ENCODE measurements around the gene ARL6IP4. TPM values are rescaled to one million over a fixed set of nuclear protein-coding genes. Genes with fewer than 3 reads are reported as not detected.
A peak's percentile ranks its signal among the peaks of the same experiment; 100 is the strongest.
"Not testable (repeated sequence)": the region's sequence is repeated elsewhere in the genome, so short reads cannot be mapped to it uniquely, and the experiment has no call there.

The ARL6IP4 gene
- total RNA-seq = 188 TPM
- polyA plus RNA-seq (ENCODE audit: insufficient read depth in 1 of 8, insufficient read length in 8 of 8, low replicate concordance in 1 of 8) = 100 to 1,000 TPM; 169 to 207 (median 194) TPM
- long read RNA-seq, donor 1, transcript ARL6IP4-210 (6 exons, 1,491 nt) = minor isoform, 7 of 65 reads
- long read RNA-seq, donor 1, transcript ARL6IP4-220 (6 exons, 1,591 nt) = major isoform, 10 of 65 reads
- long read RNA-seq, donor 1, partial matches to known transcripts = 33 of 65 reads
- long read RNA-seq, donor 1, other reads (novel, unspliced or antisense) = 6 of 65 reads
- long read RNA-seq, donor 2, partial matches to known transcripts = 0 of 2 reads
- long read RNA-seq, donor 2, other reads (novel, unspliced or antisense) = 0 of 2 reads
- long read RNA-seq, donor 3, transcript ARL6IP4-208 (6 exons, 796 nt) = minor isoform, 7 of 173 reads
- long read RNA-seq, donor 3, transcript ARL6IP4-210 (6 exons, 1,491 nt) = major isoform, 11 of 173 reads
- long read RNA-seq, donor 3, transcript ARL6IP4-220 (6 exons, 1,591 nt) = minor isoform, 9 of 173 reads
- long read RNA-seq, donor 3, transcript ARL6IP4-213 (2 exons, 562 nt) = minor isoform, 9 of 173 reads
- long read RNA-seq, donor 3, partial matches to known transcripts = 108 of 173 reads
- long read RNA-seq, donor 3, other reads (novel, unspliced or antisense) = 21 of 173 reads
- long read RNA-seq, donor 4, partial matches to known transcripts = 15 of 33 reads
- long read RNA-seq, donor 4, other reads (novel, unspliced or antisense) = 5 of 33 reads
- long read RNA-seq, donor 5, transcript ARL6IP4-214 (5 exons, 1,273 nt) = minor isoform, 9 of 305 reads
- long read RNA-seq, donor 5, transcript ARL6IP4-210 (6 exons, 1,491 nt) = minor isoform, 26 of 305 reads
- long read RNA-seq, donor 5, transcript ARL6IP4-220 (6 exons, 1,591 nt) = minor isoform, 25 of 305 reads
- long read RNA-seq, donor 5, transcript ARL6IP4-201 (6 exons, 1,644 nt) = major isoform, 28 of 305 reads
- long read RNA-seq, donor 5, partial matches to known transcripts = 146 of 305 reads
- long read RNA-seq, donor 5, other reads (novel, unspliced or antisense) = 55 of 305 reads
- long read RNA-seq, donor 6, transcript ARL6IP4-220 (6 exons, 1,591 nt) = major isoform, 32 of 184 reads
- long read RNA-seq, donor 6, transcript ARL6IP4-201 (6 exons, 1,644 nt) = minor isoform, 13 of 184 reads
- long read RNA-seq, donor 6, transcript ARL6IP4-208 (6 exons, 796 nt) = minor isoform, 11 of 184 reads
- long read RNA-seq, donor 6, transcript ARL6IP4-210 (6 exons, 1,491 nt) = minor isoform, 22 of 184 reads
- long read RNA-seq, donor 6, partial matches to known transcripts = 54 of 184 reads
- long read RNA-seq, donor 6, other reads (novel, unspliced or antisense) = 38 of 184 reads
- long read RNA-seq, donor 7, transcript ARL6IP4-210 (6 exons, 1,491 nt) = minor isoform, 13 of 112 reads
- long read RNA-seq, donor 7, transcript ARL6IP4-213 (2 exons, 562 nt) = minor isoform, 6 of 112 reads
- long read RNA-seq, donor 7, transcript ARL6IP4-208 (6 exons, 796 nt) = minor isoform, 7 of 112 reads
- long read RNA-seq, donor 7, transcript ARL6IP4-220 (6 exons, 1,591 nt) = major isoform, 14 of 112 reads
- long read RNA-seq, donor 7, partial matches to known transcripts = 50 of 112 reads
- long read RNA-seq, donor 7, other reads (novel, unspliced or antisense) = 13 of 112 reads
- long read RNA-seq, donor 8, transcript ARL6IP4-220 (6 exons, 1,591 nt) = major isoform, 7 of 45 reads
- long read RNA-seq, donor 8, partial matches to known transcripts = 20 of 45 reads
- long read RNA-seq, donor 8, other reads (novel, unspliced or antisense) = 0 of 45 reads
- long read RNA-seq, donor 9, transcript ARL6IP4-213 (2 exons, 562 nt) = minor isoform, 6 of 64 reads
- long read RNA-seq, donor 9, transcript ARL6IP4-220 (6 exons, 1,591 nt) = minor isoform, 6 of 64 reads
- long read RNA-seq, donor 9, transcript ARL6IP4-210 (6 exons, 1,491 nt) = major isoform, 10 of 64 reads
- long read RNA-seq, donor 9, partial matches to known transcripts = 33 of 64 reads
- long read RNA-seq, donor 9, other reads (novel, unspliced or antisense) = 0 of 64 reads
- long read RNA-seq, donor 10, transcript ARL6IP4-220 (6 exons, 1,591 nt) = minor isoform, 8 of 63 reads
- long read RNA-seq, donor 10, transcript ARL6IP4-208 (6 exons, 796 nt) = minor isoform, 6 of 63 reads
- long read RNA-seq, donor 10, transcript ARL6IP4-210 (6 exons, 1,491 nt) = major isoform, 9 of 63 reads
- long read RNA-seq, donor 10, partial matches to known transcripts = 23 of 63 reads
- long read RNA-seq, donor 10, other reads (novel, unspliced or antisense) = 8 of 63 reads
- long read RNA-seq, donor 11, transcript ARL6IP4-210 (6 exons, 1,491 nt) = minor isoform, 8 of 97 reads
- long read RNA-seq, donor 11, transcript ARL6IP4-220 (6 exons, 1,591 nt) = major isoform, 9 of 97 reads
- long read RNA-seq, donor 11, transcript ARL6IP4-201 (6 exons, 1,644 nt) = minor isoform, 7 of 97 reads
- long read RNA-seq, donor 11, partial matches to known transcripts = 57 of 97 reads
- long read RNA-seq, donor 11, other reads (novel, unspliced or antisense) = 5 of 97 reads

- DNase-seq = peak; percentile 87
- peaks cover 69% of the 10 kb centered on the region for H3K4me1 ChIP-seq (ENCODE audit: control insufficient read depth, insufficient read depth, low read length)
Measured at GRCh38 chr12:122980183-122981035, at the start of gene ARL6IP4. Gene ARL6IP4 (plus strand): TSS chr12:122980681. CDS start chr12:122981140, 459 bp downstream.

GRCh38 chr12:122932207-122932606 is 48.3 kb upstream of the ARL6IP4 start:
- 88% methylated on average over 8 of the region's 8 CpGs for WGBS (ENCODE audit: insufficient coverage)
- no peaks in the 10 kb centered on the region for H3K9me3 ChIP-seq (replicated peaks; ENCODE audit: control insufficient read depth, low read depth, low read length)
- no peak for DNase-seq
- no peak overlapping the region for H3K27ac ChIP-seq (ENCODE audit: low read length)
- no peaks in the 10 kb centered on the region for H3K27me3 ChIP-seq (ENCODE audit: control insufficient read depth, insufficient read depth, low read length)
- no peak overlapping the region for H3K4me3 ChIP-seq (ENCODE audit: low read length)
- peaks cover 44% of the 10 kb centered on the region for H3K4me1 ChIP-seq (ENCODE audit: control insufficient read depth, insufficient read depth, low read length)
- H3K36me3 ChIP-seq (ENCODE audit: control insufficient read depth, insufficient read depth, low read length) = no peaks in the 10 kb centered on the region

More at GRCh38 chr12:122980183-122981035, at the start of gene ARL6IP4:
- Histone ChIP-seq H3K9me3 (replicated peaks; ENCODE audit: control insufficient read depth, low read depth, low read length) (no peaks in the 10 kb centered on the region), H3K27me3 (ENCODE audit: control insufficient read depth, insufficient read depth, low read length) (no peaks in the 10 kb centered on the region), H3K27ac (ENCODE audit: low read length) (peak within 1 kb of the TSS; percentile 69), H3K4me3 (ENCODE audit: low read length) (peak within 1 kb of the TSS; percentile 84), H3K36me3 (ENCODE audit: control insufficient read depth, insufficient read depth, low read length) (peaks cover 49% of the 10 kb centered on the region)
- WGBS (ENCODE audit: insufficient coverage) = under 1% methylated on average over 93 of the region's 96 CpGs

GRCh38 chr12:122934722-122935121 is 45.8 kb upstream of the ARL6IP4 start:
- Histone ChIP-seq H3K4me3 (ENCODE audit: low read length) (no peak overlapping the region), H3K4me1 (ENCODE audit: control insufficient read depth, insufficient read depth, low read length) (peaks cover 20% of the 10 kb centered on the region), H3K27me3 (ENCODE audit: control insufficient read depth, insufficient read depth, low read length) (no peaks in the 10 kb centered on the region), H3K9me3 (replicated peaks; ENCODE audit: control insufficient read depth, low read depth, low read length) (no peaks in the 10 kb centered on the region), H3K36me3 (ENCODE audit: control insufficient read depth, insufficient read depth, low read length) (no peaks in the 10 kb centered on the region), H3K27ac (ENCODE audit: low read length) (peak overlapping the region; percentile 58)
- DNase-seq = no peak
- WGBS (ENCODE audit: insufficient coverage) = no CpG with 5 or more reads among the region's 3 CpGs

GRCh38 chr12:122935318-122935717 is 45.2 kb upstream of the ARL6IP4 start:
- H3K4me1 ChIP-seq (ENCODE audit: control insufficient read depth, insufficient read depth, low read length) = peaks cover 14% of the 10 kb centered on the region
- WGBS (ENCODE audit: insufficient coverage) = 72% methylated on average over 8 of the region's 8 CpGs
- peak overlapping the region; percentile 77 for H3K27ac ChIP-seq (ENCODE audit: low read length)
- no peaks in the 10 kb centered on the region for H3K36me3 ChIP-seq (ENCODE audit: control insufficient read depth, insufficient read depth, low read length)
- H3K4me3 ChIP-seq (ENCODE audit: low read length) = no peak overlapping the region
- no peaks in the 10 kb centered on the region for H3K9me3 ChIP-seq (replicated peaks; ENCODE audit: control insufficient read depth, low read depth, low read length)
- no peaks in the 10 kb centered on the region for H3K27me3 ChIP-seq (ENCODE audit: control insufficient read depth, insufficient read depth, low read length)
- peak; percentile 66 for DNase-seq

- DNase-seq = no peak
- Histone ChIP-seq H3K27ac (ENCODE audit: low read length) (no peak overlapping the region), H3K36me3 (ENCODE audit: control insufficient read depth, insufficient read depth, low read length) (no peaks in the 10 kb centered on the region), H3K4me3 (ENCODE audit: low read length) (no peak overlapping the region), H3K9me3 (replicated peaks; ENCODE audit: control insufficient read depth, low read depth, low read length) (no peaks in the 10 kb centered on the region), H3K4me1 (ENCODE audit: control insufficient read depth, insufficient read depth, low read length) (peaks cover 9% of the 10 kb centered on the region), H3K27me3 (ENCODE audit: control insufficient read depth, insufficient read depth, low read length) (no peaks in the 10 kb centered on the region)
- no CpG with 5 or more reads among the region's 3 CpGs for WGBS (ENCODE audit: insufficient coverage)
Measured at GRCh38 chr12:122937622-122938091, 42.8 kb upstream of the ARL6IP4 start.

GRCh38 chr12:122939125-122939524 is 41.4 kb upstream of the ARL6IP4 start:
- H3K4me1 ChIP-seq (ENCODE audit: control insufficient read depth, insufficient read depth, low read length) = peaks cover 21% of the 10 kb centered on the region
- H3K27ac ChIP-seq (ENCODE audit: low read length) = no peak overlapping the region
- no peak for DNase-seq
- no peak overlapping the region for H3K4me3 ChIP-seq (ENCODE audit: low read length)
- no CpG with 5 or more reads among the region's 4 CpGs for WGBS (ENCODE audit: insufficient coverage)
- H3K27me3 ChIP-seq (ENCODE audit: control insufficient read depth, insufficient read depth, low read length) = no peaks in the 10 kb centered on the region
- no peaks in the 10 kb centered on the region for H3K36me3 ChIP-seq (ENCODE audit: control insufficient read depth, insufficient read depth, low read length)
- no peaks in the 10 kb centered on the region for H3K9me3 ChIP-seq (replicated peaks; ENCODE audit: control insufficient read depth, low read depth, low read length)

- peaks cover 24% of the 10 kb centered on the region for H3K4me1 ChIP-seq (ENCODE audit: control insufficient read depth, insufficient read depth, low read length)
- H3K4me3 ChIP-seq (ENCODE audit: low read length); H3K36me3 ChIP-seq (ENCODE audit: control insufficient read depth, insufficient read depth, low read length); H3K27ac ChIP-seq (ENCODE audit: low read length); H3K27me3 ChIP-seq (ENCODE audit: control insufficient read depth, insufficient read depth, low read length); DNase-seq; H3K9me3 ChIP-seq (replicated peaks; ENCODE audit: control insufficient read depth, low read depth, low read length): not testable (repeated sequence)
- no CpG with 5 or more reads among the region's 5 CpGs for WGBS (ENCODE audit: insufficient coverage)
Measured at GRCh38 chr12:122941351-122941750, 39.1 kb upstream of the ARL6IP4 start.

All from muscle of leg (tissue), 16 donors.